Mesenchymal stem cell (in vitro differentiated cells and primary cell): Measurements from ENCODE around the gene BPHL.
A peak's percentile ranks its signal among the peaks of the same experiment; 100 is the strongest.

ENCODE experiments used
- DNase-seq: peaks from one replicate; pipeline ENCODE4 v3.0.0-alpha.2; 2013
- H2AFZ ChIP-seq: one replicate; pipeline ENCODE4 v1.6.1; 2013; ENCODE audit warnings: low read depth, mild to moderate bottlenecking, control low read depth, inconsistent platforms, low read length, moderate library complexity
- H2AK5ac ChIP-seq: 2 replicates; pipeline ENCODE4 v1.6.1; 2013; ENCODE audit warnings: low read length, moderate library complexity, mild to moderate bottlenecking, inconsistent platforms; ENCODE audit not compliant: severe bottlenecking
- H2BK120ac ChIP-seq: one replicate; pipeline ENCODE4 v1.6.1; 2013; ENCODE audit warnings: low read depth, mild to moderate bottlenecking, inconsistent platforms, low read length, moderate library complexity
- H2BK12ac ChIP-seq, 2 experiments: one replicate each; pipeline ENCODE4 v1.6.1; 2013; ENCODE audit warnings: inconsistent platforms in 2 of 2, low read length in 2 of 2, mild to moderate bottlenecking in 2 of 2, moderate library complexity in 2 of 2, control low read depth in 1 of 2
- H2BK15ac ChIP-seq: one replicate; pipeline ENCODE4 v1.6.1; 2013; ENCODE audit warnings: mild to moderate bottlenecking, low read depth, inconsistent platforms; ENCODE audit not compliant: poor library complexity, severe bottlenecking
- H2BK5ac ChIP-seq: 2 replicates; pipeline ENCODE4 v1.6.1; 2013; ENCODE audit warnings: low read depth, mild to moderate bottlenecking, low read length, control low read depth, inconsistent platforms; ENCODE audit not compliant: poor library complexity, severe bottlenecking
- H3K14ac ChIP-seq, 2 experiments: one replicate each; pipeline ENCODE4 v1.6.1; 2013; ENCODE audit warnings: inconsistent platforms in 2 of 2, low read length in 2 of 2, control low read depth in 1 of 2, mild to moderate bottlenecking in 1 of 2, moderate library complexity in 1 of 2
- H3K18ac ChIP-seq, 2 experiments: one replicate each; pipeline ENCODE4 v1.6.1; 2013; ENCODE audit warnings: inconsistent platforms in 2 of 2, low read length in 2 of 2, control low read depth in 1 of 2, low read depth in 1 of 2, mild to moderate bottlenecking in 1 of 2
- H3K23ac ChIP-seq, 2 experiments: one replicate each; pipeline ENCODE4 v1.6.1; 2013; ENCODE audit warnings: inconsistent platforms in 2 of 2, low read length in 2 of 2, mild to moderate bottlenecking in 2 of 2, moderate library complexity in 2 of 2, control low read depth in 1 of 2
- H3K27ac ChIP-seq: 2 replicates; pipeline ENCODE4 v1.5.1; 2013; ENCODE audit warnings: mild to moderate bottlenecking, moderate library complexity, low read length, control low read depth, inconsistent platforms; ENCODE audit not compliant: poor library complexity, severe bottlenecking
- H3K27me3 ChIP-seq, 2 experiments: 2 replicates each; pipeline versions ENCODE4 v1.6.1 to v1.7.0; 2013; ENCODE audit warnings: low read length in 2 of 2, mild to moderate bottlenecking in 2 of 2, moderate library complexity in 2 of 2, control low read depth in 1 of 2, inconsistent platforms in 1 of 2; ENCODE audit not compliant: control insufficient read depth in 1 of 2, insufficient read depth in 1 of 2
- H3K36me3 ChIP-seq, 2 experiments: 2 replicates each; pipeline versions ENCODE4 v1.6.1 to v1.7.0; 2013; ENCODE audit warnings: low read length in 2 of 2, control low read depth in 1 of 2, inconsistent platforms in 1 of 2, low read depth in 1 of 2, mild to moderate bottlenecking in 1 of 2; ENCODE audit not compliant: insufficient read depth in 2 of 2, control insufficient read depth in 1 of 2
- H3K4ac ChIP-seq, 2 experiments: one replicate each; pipeline ENCODE4 v1.6.1; 2013; ENCODE audit warnings: inconsistent platforms in 2 of 2, low read length in 2 of 2, mild to moderate bottlenecking in 2 of 2, moderate library complexity in 2 of 2, control low read depth in 1 of 2, low read depth in 1 of 2
- H3K4me1 ChIP-seq: 2 replicates; pipeline ENCODE4 v1.6.1; 2013; ENCODE audit warnings: low read depth, low read length, control low read depth; ENCODE audit not compliant: control insufficient read depth, insufficient read depth
- H3K4me2 ChIP-seq: 2 replicates; pipeline ENCODE4 v1.6.1; 2013; ENCODE audit warnings: low read length, mild to moderate bottlenecking, inconsistent platforms; ENCODE audit not compliant: poor library complexity, severe bottlenecking
- H3K4me3 ChIP-seq, 2 experiments: 2 replicates each; pipeline versions ENCODE4 v1.5.1 to v1.7.0; 2013; ENCODE audit warnings: low read length in 2 of 2, mild to moderate bottlenecking in 2 of 2, control low read depth in 1 of 2, low read depth in 1 of 2; ENCODE audit not compliant: insufficient read depth in 1 of 2
- H3K79me1 ChIP-seq: replicated peaks from 2 replicates; pipeline ENCODE4 v1.6.1; 2013; ENCODE audit warnings: mild to moderate bottlenecking, control low read depth, low read length, inconsistent platforms; ENCODE audit not compliant: poor library complexity, severe bottlenecking
- H3K9ac ChIP-seq: 2 replicates; pipeline ENCODE4 v1.7.0; 2013; ENCODE audit warnings: mild to moderate bottlenecking, low read length, moderate library complexity
- H3K9me3 ChIP-seq: 2 replicates; pipeline ENCODE4 v1.7.0; 2013; ENCODE audit warnings: mild to moderate bottlenecking, low read length; ENCODE audit not compliant: control insufficient read depth
- H4K8ac ChIP-seq: one replicate; pipeline ENCODE4 v1.6.1; 2013; ENCODE audit warnings: inconsistent platforms, mild to moderate bottlenecking, low read length, moderate library complexity
- H4K91ac ChIP-seq: one replicate; pipeline ENCODE4 v1.6.1; 2013; ENCODE audit warnings: mild to moderate bottlenecking, low read length, inconsistent platforms
- WGBS: methylation state at CpG from one replicate; pipeline ENCODE4 v1.1.7; 2013; ENCODE audit warnings: mixed read lengths; 5-methylcytosine and 5-hydroxymethylcytosine counted together

The BPHL gene

DNA sequence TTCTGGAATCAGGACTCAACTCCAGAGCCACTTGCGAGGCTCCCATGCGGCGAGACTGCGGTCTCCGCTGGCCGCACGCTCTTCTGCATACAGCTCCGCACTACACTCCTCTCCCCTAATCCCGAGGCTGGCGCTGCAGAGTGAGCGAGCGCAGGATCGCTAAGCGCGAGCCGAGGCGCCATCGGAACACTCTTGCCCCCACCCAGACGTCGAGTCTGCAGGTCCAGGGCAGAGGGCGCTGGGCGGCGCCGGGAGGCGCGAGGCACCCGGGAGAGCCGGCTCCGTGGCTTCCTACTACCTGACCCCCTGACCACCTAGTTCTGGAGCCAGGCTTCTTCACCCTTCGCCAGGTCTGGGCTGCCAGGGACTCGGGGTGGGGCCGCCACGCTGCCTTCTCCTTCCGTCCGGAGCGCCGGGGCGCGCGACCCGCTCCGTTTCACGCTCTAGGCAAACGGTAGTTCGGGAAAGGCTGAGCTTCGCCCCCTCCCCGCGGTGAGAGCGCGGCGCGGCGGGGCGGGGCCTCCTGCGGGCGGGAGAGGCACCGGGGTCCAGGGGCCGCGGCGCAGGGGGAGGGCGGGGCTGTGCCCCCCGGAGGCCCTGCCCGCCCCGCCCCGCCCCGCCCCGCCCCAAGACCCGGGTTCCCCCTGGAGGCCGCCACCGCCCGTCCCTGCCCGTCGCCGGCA lies 44.2 kb downstream of the BPHL start:
- H3K4me3 ChIP-seq: peak overlapping the region; percentile 78 to 80
- H2BK12ac ChIP-seq: peak overlapping the region; percentile 62 to 83
- peak overlapping the region; percentile 86 for H2AFZ ChIP-seq
- H3K4ac ChIP-seq: peak overlapping the region; percentile 89 to 92
- peak overlapping the region; percentile 77 for H3K4me2 ChIP-seq
- peak overlapping the region; percentile 58 for H3K27ac ChIP-seq
- peak overlapping the region; percentile 91 for H4K91ac ChIP-seq
- no peaks in the 10 kb centered on the region for H3K9me3 ChIP-seq
- H3K14ac ChIP-seq: peak overlapping the region in 1 of 2 experiments; percentile 89
- peak overlapping the region; percentile 82 for H3K9ac ChIP-seq
- WGBS: under 1% methylated on average over 32 of the region's 74 CpGs
- peak overlapping the region; percentile 85 for H2BK15ac ChIP-seq
- peaks cover 8% of the 10 kb centered on the region for H3K4me1 ChIP-seq
- H4K8ac ChIP-seq: peak overlapping the region; percentile 98
- peak; percentile 89 for DNase-seq
- peak overlapping the region; percentile 94 for H2BK120ac ChIP-seq
- H2AK5ac ChIP-seq: no peak overlapping the region
- H3K18ac ChIP-seq: peak overlapping the region; percentile 86 to 99
- peaks cover 5% of the 10 kb centered on the region for H3K79me1 ChIP-seq
- H2BK5ac ChIP-seq: no peak overlapping the region
- H3K36me3 ChIP-seq: peaks cover 2 to 7% of the 10 kb centered on the region in 2 experiments
- no peaks in the 10 kb centered on the region for H3K27me3 ChIP-seq
- H3K23ac ChIP-seq: peak overlapping the region in 1 of 2 experiments; percentile 91

GRCh38 chr6:3163248-3163594 lies 44.7 kb downstream of the BPHL start:
- no peaks in the 10 kb centered on the region for H3K9me3 ChIP-seq
- peak overlapping the region; percentile 94 for H2BK120ac ChIP-seq
- peak overlapping the region; percentile 68 to 80 for H3K4me3 ChIP-seq
- peak overlapping the region; percentile 79 for H3K9ac ChIP-seq
- H2AFZ ChIP-seq: no peak overlapping the region
- no peak overlapping the region for H4K8ac ChIP-seq
- peak overlapping the region; percentile 77 for H3K4me2 ChIP-seq
- H3K4ac ChIP-seq: no peak overlapping the region
- no peak overlapping the region for H2BK12ac ChIP-seq
- no peak overlapping the region for H4K91ac ChIP-seq
- peak overlapping the region in 1 of 2 experiments; percentile 76 for H3K18ac ChIP-seq
- no peak overlapping the region for H2BK5ac ChIP-seq
- no peak overlapping the region for H3K14ac ChIP-seq
- H2AK5ac ChIP-seq: no peak overlapping the region
- H3K23ac ChIP-seq: peak overlapping the region in 1 of 2 experiments; percentile 87
- H3K27me3 ChIP-seq: no peaks in the 10 kb centered on the region
- DNase-seq: peak; percentile 53
- H3K36me3 ChIP-seq: peaks cover 2 to 7% of the 10 kb centered on the region in 2 experiments
- H3K27ac ChIP-seq: peak overlapping the region; percentile 46
- no peak overlapping the region for H2BK15ac ChIP-seq
- under 1% methylated on average over 8 of the region's 13 CpGs for WGBS
- H3K79me1 ChIP-seq: peaks cover 5% of the 10 kb centered on the region
- peaks cover 8% of the 10 kb centered on the region for H3K4me1 ChIP-seq

GRCh38 chr6:3164388-3164787 lies 45.9 kb downstream of the BPHL start:
- H3K18ac ChIP-seq: no peak overlapping the region
- no peak overlapping the region for H2BK12ac ChIP-seq
- H2BK15ac ChIP-seq: no peak overlapping the region
- H4K91ac ChIP-seq: no peak overlapping the region
- peaks cover 0 to 3% of the 10 kb centered on the region in 2 experiments for H3K27me3 ChIP-seq
- H3K4me3 ChIP-seq: no peak overlapping the region
- H3K23ac ChIP-seq: no peak overlapping the region
- WGBS: 73% methylated on average over 4 of the region's 6 CpGs
- no peak overlapping the region for H4K8ac ChIP-seq
- H3K4me2 ChIP-seq: no peak overlapping the region
- H3K9me3 ChIP-seq: no peaks in the 10 kb centered on the region
- H3K4ac ChIP-seq: no peak overlapping the region
- peaks cover 7% of the 10 kb centered on the region for H3K4me1 ChIP-seq
- no peak overlapping the region for H2BK120ac ChIP-seq
- peaks cover under 1% of the 10 kb centered on the region for H3K79me1 ChIP-seq
- no peak overlapping the region for H2AK5ac ChIP-seq
- H3K9ac ChIP-seq: no peak overlapping the region
- no peak for DNase-seq
- H3K27ac ChIP-seq: no peak overlapping the region
- H2BK5ac ChIP-seq: no peak overlapping the region
- H3K14ac ChIP-seq: no peak overlapping the region
- H2AFZ ChIP-seq: no peak overlapping the region
- peaks cover 2 to 3% of the 10 kb centered on the region in 2 experiments for H3K36me3 ChIP-seq

DNA sequence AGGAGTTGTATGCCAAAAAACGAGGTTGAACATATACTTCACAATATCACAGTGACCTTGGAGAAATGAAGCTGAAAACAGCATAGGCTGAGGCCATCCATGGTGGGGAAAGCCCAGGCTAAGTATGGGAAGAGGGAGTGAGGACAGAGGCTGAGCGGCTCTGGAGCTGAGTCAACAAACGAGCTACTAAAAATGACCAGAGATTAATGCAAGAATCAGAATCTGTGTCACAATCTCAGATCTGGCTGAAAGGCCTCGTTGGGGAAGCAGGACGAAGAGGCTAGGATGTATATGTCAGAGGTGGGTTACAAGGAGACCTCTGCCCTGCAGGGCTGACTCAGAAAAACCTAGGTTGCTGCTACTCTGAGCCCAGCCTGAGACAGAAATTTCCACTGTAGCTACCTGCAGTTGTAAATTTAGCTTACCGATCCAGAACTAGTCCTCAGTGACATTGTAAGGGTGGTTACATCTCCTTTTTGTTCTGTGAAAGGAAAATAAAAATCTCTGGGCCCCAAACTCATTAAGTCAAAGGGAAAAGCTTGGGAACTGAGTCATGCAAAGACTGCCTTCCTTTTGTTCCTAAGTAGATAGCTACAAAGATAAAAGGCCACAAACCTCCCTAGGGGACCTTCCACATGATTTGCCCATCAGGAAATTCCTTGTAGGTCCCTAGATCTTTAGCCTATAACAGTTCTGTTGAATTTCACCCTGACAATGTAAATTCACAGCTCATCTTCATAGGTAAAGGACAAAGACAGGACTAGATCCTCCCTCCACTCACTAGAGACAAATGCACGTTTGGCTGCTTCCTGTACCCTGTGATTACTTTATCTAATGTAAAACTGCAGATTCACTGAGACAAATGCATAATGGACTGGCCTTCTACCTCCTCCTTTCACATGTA lies 47.4 kb downstream of the BPHL start:
- no peak overlapping the region for H3K27ac ChIP-seq
- no peak overlapping the region for H4K8ac ChIP-seq
- H3K36me3 ChIP-seq: no peaks in the 10 kb centered on the region
- peak overlapping the region in 1 of 2 experiments; percentile 57 for H3K4ac ChIP-seq
- H2AK5ac ChIP-seq: no peak overlapping the region
- H3K14ac ChIP-seq: no peak overlapping the region
- WGBS: 15% methylated on average over 5 of the region's 7 CpGs
- H3K9me3 ChIP-seq: no peaks in the 10 kb centered on the region
- no peak overlapping the region for H2BK5ac ChIP-seq
- H2BK12ac ChIP-seq: no peak overlapping the region
- no peak overlapping the region for H2BK15ac ChIP-seq
- no peak overlapping the region for H3K4me3 ChIP-seq
- H3K18ac ChIP-seq: no peak overlapping the region
- DNase-seq: peak; percentile 91
- peaks cover 3% of the 10 kb centered on the region for H3K4me1 ChIP-seq
- H3K27me3 ChIP-seq: peaks cover 0 to 5% of the 10 kb centered on the region in 2 experiments
- H2AFZ ChIP-seq: peak overlapping the region; percentile 56
- no peak overlapping the region for H3K23ac ChIP-seq
- H4K91ac ChIP-seq: no peak overlapping the region
- H3K4me2 ChIP-seq: no peak overlapping the region
- H3K79me1 ChIP-seq: no peaks in the 10 kb centered on the region
- no peak overlapping the region for H2BK120ac ChIP-seq
- no peak overlapping the region for H3K9ac ChIP-seq
